GM12873 (cell line): ENCODE measurements around the gene ATCAY.

Experiments used
- TF ChIP-seq, protein P1 (sequence below): IDR thresholded peaks from 2 replicates; pipeline ENCODE4 v1.5.1; 2012; ENCODE audit warnings: low read depth, mild to moderate bottlenecking, moderate library complexity, low read length, control low read depth; ENCODE audit not compliant: insufficient read depth; ENCODE audit errors: missing control alignments

Gene ATCAY

DNA sequence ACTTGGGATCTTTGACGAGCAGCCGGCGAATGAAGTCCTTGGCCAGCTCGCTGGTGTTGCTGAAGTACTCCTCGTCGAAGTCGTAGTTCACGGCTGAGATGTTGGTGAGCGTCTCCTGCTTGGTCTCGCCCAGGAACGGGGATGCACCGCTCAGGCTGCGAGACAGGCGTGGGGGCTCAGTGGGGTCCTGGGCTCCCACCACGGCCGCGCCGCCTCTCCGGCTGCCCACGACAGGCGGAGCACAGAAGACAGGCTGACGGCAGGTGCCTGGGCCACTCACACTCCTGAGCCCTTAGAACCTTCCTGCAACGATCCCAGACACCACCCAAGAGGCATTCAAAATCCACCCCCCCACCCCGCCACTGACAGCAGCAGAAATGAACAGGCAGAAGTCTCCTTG, 80.5 kb downstream of the ATCAY start:
- TF ChIP-seq, protein P1, sequence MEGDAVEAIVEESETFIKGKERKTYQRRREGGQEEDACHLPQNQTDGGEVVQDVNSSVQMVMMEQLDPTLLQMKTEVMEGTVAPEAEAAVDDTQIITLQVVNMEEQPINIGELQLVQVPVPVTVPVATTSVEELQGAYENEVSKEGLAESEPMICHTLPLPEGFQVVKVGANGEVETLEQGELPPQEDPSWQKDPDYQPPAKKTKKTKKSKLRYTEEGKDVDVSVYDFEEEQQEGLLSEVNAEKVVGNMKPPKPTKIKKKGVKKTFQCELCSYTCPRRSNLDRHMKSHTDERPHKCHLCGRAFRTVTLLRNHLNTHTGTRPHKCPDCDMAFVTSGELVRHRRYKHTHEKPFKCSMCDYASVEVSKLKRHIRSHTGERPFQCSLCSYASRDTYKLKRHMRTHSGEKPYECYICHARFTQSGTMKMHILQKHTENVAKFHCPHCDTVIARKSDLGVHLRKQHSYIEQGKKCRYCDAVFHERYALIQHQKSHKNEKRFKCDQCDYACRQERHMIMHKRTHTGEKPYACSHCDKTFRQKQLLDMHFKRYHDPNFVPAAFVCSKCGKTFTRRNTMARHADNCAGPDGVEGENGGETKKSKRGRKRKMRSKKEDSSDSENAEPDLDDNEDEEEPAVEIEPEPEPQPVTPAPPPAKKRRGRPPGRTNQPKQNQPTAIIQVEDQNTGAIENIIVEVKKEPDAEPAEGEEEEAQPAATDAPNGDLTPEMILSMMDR, result no peak

DNA sequence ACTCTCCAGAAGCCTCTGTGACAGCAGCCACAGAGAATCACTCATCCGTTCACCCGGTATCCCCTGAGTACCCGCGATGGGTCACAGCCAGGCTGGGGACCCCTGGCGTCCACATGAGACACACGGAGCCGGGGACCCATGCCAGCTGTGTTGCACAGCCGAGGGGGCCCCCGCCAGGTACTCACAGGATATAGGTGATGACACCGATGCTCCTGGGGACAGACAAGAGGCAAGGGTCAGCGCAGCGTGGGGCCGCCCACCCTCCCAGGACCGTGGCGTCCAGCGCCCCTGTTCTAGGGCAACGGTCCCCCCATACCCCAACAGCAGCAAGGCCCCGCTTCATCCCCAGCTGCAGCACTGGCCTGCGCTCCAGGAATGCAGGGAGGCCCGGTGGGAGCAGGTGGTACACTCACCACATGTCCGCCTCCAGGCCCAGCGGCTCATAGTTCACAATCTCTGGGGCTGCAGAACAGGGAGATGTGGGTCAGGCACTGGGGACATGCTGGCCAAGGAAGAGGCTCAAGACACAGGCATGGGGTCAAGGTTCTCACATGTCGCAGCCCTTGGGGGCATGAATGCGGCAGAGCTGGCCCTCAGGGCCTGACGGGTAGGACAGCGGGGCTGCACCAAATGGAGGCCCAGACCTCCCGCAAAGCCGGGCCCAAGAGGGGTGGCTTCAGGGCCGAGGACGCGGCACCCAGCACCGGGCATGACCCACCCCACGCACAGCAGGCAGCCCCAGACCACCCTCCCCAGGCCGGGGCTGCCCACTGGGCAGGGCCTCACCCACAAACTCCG, 83.2 kb downstream of the ATCAY start:
- TF ChIP-seq, protein P1, result no peak

DNA sequence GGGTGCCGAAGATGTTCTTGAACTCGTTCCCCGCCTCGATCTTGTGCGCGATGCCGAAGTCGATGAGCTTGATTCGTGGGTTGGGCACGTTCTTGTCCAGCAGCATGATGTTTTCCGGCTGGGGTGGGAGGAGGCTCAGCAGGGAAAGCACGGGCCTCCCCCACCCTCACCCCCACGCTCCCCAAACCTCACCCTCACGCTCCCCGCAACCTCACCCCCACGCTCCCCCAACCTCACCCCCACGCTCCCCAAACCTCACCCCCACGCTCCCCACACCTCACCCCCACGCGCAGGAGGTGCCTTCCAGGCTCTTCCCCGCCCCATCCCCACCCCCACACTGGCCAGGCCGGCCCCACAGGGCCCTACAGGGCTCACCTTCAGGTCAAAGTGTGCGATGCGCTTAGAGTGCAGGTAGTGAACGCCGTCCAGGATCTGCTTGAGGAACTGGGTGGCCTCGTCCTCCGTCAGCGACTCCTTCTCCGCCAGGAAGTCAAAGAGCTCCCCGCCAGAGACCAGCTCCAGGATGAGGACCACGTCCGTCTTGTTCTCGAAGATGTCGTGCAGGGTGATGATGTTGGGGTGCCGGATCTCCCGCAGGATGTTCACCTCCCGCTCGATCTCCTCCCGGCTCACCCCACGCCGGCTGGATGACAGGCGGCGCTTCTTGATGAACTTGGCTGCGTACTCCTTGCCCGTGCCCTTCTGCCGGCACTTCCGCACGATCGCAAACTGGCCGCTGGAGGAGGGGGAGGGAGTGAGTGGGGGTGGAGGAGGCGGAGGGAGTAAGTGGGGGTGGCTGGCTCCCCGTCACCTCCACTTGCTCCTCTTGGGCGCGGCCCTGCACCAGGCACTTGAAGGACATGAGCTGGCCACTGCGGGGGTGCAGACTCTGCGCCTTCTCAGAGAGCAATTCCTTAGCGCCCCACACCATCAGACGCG, 84.0 kb downstream of the ATCAY start:
- TF ChIP-seq, protein P1, result no peak

DNA sequence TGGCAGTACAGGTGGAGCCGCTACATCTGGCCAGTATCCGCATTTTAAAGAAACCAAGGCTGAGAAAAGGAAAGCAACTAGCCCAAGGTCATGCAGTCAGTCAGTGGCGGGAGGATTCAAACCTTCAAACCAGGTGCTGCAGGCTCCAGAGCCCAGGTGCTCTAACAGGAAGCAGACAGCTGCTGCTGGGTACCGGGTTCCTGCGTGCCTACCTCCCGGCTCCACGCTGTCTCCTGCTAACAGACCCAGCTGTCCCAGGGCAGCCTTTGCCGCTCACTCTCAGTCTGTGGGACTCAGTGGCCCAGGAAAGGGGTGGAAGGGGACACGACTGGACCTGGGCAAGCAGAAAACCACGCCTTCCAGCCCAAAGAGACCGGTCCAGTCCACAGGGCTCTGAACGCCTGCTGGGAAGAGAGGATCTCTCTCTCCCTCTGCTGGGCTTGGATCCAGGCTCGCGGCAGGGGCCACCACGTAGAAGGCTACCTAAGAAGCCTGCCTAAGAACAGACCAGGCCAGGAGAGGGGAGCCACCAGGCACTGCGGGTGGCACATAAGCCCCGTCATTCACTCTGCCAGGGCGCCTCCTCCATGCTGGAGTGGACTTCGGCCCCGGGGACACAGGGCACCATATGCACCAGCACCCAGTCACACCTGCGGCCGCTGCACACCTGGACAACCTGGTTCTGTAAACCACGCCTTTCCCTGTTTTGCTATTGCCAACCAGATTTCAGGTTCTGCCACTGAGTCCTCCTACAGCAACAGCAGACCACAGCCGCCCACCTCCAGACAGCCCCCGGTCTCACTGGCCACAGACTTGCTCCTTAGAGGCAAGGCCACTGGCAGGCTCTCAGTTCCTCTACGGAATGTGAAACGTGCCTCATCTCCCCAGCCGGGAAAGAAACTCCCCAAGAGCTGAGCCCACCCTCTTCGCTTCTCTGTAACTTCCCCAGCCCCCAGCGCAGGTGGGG, 85.8 kb downstream of the ATCAY start:
- TF ChIP-seq, protein P1, result no peak

DNA sequence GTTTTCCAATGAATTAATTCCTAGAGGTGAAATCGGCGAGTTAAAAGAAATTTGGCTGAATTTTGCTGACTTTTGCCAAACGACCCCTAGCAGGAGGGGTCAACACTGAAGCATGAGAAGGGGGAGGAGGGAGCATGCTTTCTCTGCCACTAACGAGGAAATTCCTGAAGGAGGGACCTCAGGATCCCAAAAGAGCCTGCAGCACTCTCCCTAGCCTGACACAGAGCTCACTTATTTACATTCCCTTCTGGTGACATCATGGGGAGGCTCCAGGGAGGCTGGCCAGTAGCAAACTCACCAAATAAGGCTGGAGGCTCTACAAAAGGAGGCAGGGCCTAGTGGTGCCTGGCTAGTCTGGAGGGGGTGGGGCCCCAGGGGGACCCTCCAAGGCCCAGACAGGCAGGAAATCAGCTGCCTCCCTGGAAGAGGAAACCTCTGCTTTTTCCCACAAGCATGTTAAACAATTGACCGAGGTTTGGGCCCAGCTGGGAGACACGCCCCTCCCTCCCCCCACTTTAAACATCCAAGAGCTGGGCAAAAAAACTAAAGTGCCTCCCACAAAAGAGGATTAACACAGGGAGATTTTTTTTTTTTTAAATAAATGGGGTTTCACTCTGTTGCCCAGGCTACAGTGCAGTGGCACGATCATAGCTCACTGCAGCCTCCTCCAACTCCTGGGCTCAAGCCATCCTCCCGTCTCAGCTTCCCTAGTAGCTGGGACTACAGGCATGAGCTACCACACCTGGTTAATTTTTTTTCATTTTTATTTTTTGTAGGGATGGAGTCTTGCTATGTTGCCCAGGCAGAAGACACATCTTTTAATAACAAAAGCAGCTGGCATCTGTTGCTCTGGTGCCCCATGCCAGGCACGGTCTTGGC, 88.3 kb downstream of the ATCAY start:
- TF ChIP-seq, protein P1, result no peak
